ENCODE results near the gene TBX21. TPM values are rescaled to one million over a fixed set of nuclear protein-coding genes. Genes with fewer than 3 reads are reported as not detected.
"Not testable (repeated sequence)": the region's sequence is repeated elsewhere in the genome, so short reads cannot be mapped to it uniquely, and the experiment has no call there.

The TBX21 gene
- total RNA-seq, 1 experiment from 2014 or later, result not detected

- peaks cover 11% of the 10 kb centered on the region for H3K9me3 Mint-ChIP-seq (ENCODE audit: unreplicated experiment)
- no peak overlapping the region for H3K27ac Mint-ChIP-seq (ENCODE audit: low read depth, unreplicated experiment)
- H3K4me1 Mint-ChIP-seq (ENCODE audit: insufficient read depth, unreplicated experiment), result no peaks in the 10 kb centered on the region
- intact Hi-C loops (cut with micrococcal nuclease), result no loop called here
- no TSS peak for BruUV-seq (replicated peaks)
- TF ChIP-seq CTCF (IDR thresholded peaks at IDR 0.05; ENCODE audit: unreplicated experiment), result no peak
- ChIA-PET POLR2A (interaction anchor here (0.9 kb wide), 1 partner anchor 19 kb away, joined by 3 read pairs; no protein-coding TSS in a partner anchor), CTCF (no interaction called here)
- H3K4me3 Mint-ChIP-seq (ENCODE audit: unreplicated experiment), result no peak overlapping the region
- no peak for DNase-seq (ENCODE audit: unreplicated experiment)
- no peaks in the 10 kb centered on the region for H3K36me3 Mint-ChIP-seq (ENCODE audit: insufficient read depth, unreplicated experiment)
- H3K27me3 Mint-ChIP-seq (ENCODE audit: insufficient read depth, unreplicated experiment), result peaks cover 59% of the 10 kb centered on the region
Measured at GRCh38 chr17:47760409-47761140, 27.5 kb downstream of the TBX21 start.

DNA sequence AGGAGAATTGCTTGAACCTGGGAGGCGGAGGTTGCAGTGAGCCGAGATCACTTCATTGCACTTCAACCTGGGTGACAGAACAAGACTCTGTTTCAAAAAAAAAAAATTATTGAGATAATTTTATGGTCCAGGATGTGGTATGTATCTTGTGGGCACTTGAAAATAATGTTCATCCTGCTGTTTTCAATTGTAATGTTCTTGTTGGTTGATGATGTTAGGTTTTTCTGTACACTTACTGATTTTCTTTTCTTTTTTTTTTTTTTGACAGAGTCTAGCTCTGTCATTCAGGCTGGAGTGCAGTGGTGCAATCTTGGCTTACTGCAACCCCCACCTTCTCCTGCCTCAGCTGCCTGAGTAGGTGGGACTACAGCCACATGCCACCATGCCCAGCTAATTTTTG is 29.7 kb downstream of the TBX21 start:
- DNase-seq (ENCODE audit: unreplicated experiment), result no peak
- Mint-ChIP-seq H3K27me3 (ENCODE audit: insufficient read depth, unreplicated experiment) (peaks cover 60% of the 10 kb centered on the region), H3K9me3 (ENCODE audit: unreplicated experiment) (peaks cover 11% of the 10 kb centered on the region), H3K4me3 (ENCODE audit: unreplicated experiment) (no peak overlapping the region), H3K36me3 (ENCODE audit: insufficient read depth, unreplicated experiment) (no peaks in the 10 kb centered on the region), H3K4me1 (ENCODE audit: insufficient read depth, unreplicated experiment) (no peaks in the 10 kb centered on the region), H3K27ac (ENCODE audit: low read depth, unreplicated experiment) (no peak overlapping the region)
- POLR2A ChIA-PET, result no interaction called here
- no peak for TF ChIP-seq CTCF (IDR thresholded peaks at IDR 0.05; ENCODE audit: unreplicated experiment)
- intact Hi-C loops (cut with micrococcal nuclease), result no loop called here
- CTCF ChIA-PET, result no interaction called here
- no TSS peak for BruUV-seq (replicated peaks)

DNA sequence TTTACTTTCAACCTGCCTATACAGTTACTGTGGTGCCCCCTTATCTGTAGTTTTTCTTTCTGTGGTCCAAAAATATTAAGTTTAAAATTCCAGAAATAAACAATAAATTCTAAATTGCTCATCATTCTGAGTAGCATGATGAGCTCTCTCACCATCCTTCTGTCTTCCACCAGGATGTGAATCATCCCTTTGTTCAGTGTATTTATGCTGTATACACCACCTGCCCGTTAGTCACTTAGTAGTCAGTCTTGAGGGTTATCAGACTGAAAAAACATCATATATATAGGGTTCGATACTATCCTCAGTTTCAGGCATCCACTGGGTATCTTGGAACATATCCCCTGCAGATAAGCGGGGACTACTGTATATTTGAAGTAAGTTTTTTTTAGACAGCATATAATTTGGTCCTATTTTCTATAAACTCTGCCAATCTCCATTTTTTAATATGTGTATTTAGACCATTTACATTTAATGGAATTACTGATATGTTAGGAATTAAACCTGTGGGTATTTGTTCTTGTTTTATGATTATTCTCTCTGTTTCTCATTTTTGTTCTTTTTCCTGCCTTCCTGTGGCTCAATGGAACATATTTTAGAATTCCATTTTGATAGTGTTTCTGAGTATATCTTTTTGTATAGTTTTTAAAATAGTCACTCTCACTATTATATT is 31.0 kb downstream of the TBX21 start:
- no peak for DNase-seq (ENCODE audit: unreplicated experiment)
- CTCF ChIA-PET, result no interaction called here
- no peak for TF ChIP-seq CTCF (IDR thresholded peaks at IDR 0.05; ENCODE audit: unreplicated experiment)
- POLR2A ChIA-PET, result no interaction called here
- no peaks in the 10 kb centered on the region for H3K4me1 Mint-ChIP-seq (ENCODE audit: insufficient read depth, unreplicated experiment)
- no TSS peak for BruUV-seq (replicated peaks)
- no peaks in the 10 kb centered on the region for H3K36me3 Mint-ChIP-seq (ENCODE audit: insufficient read depth, unreplicated experiment)
- no peak overlapping the region for H3K4me3 Mint-ChIP-seq (ENCODE audit: unreplicated experiment)
- peaks cover 11% of the 10 kb centered on the region for H3K9me3 Mint-ChIP-seq (ENCODE audit: unreplicated experiment)
- intact Hi-C loops (cut with micrococcal nuclease), result no loop called here
- H3K27me3 Mint-ChIP-seq (ENCODE audit: insufficient read depth, unreplicated experiment), result peaks cover 47% of the 10 kb centered on the region
- H3K27ac Mint-ChIP-seq (ENCODE audit: low read depth, unreplicated experiment), result no peak overlapping the region

DNA sequence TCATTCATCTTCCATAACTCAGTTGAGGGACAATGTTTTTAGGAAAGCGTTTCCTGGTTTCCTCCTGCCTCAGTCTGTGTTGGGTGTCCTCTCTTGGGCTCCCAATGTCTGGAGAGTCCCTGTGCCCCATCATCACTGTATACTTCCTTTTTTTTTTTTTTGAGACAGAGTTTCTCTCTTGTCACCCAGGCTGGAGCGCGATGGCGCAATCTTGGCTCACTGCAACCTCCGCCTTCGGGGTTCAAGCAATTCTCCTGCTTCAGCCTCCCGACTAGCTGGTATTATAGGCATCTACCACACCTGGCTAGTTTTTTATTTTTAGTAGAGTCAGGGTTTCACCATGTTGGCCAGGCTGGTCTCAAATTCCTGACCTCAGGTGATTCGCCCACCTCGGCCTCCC is 40.6 kb downstream of the TBX21 start:
- H3K27ac Mint-ChIP-seq (ENCODE audit: low read depth, unreplicated experiment); BruUV-seq (replicated peaks); H3K4me1 Mint-ChIP-seq (ENCODE audit: insufficient read depth, unreplicated experiment); H3K36me3 Mint-ChIP-seq (ENCODE audit: insufficient read depth, unreplicated experiment); intact Hi-C loops (cut with micrococcal nuclease); DNase-seq (ENCODE audit: unreplicated experiment); H3K9me3 Mint-ChIP-seq (ENCODE audit: unreplicated experiment); H3K4me3 Mint-ChIP-seq (ENCODE audit: unreplicated experiment): not testable (repeated sequence)
- peaks cover 35% of the 10 kb centered on the region for H3K27me3 Mint-ChIP-seq (ENCODE audit: insufficient read depth, unreplicated experiment)
- ChIA-PET POLR2A (interaction anchor here (1.2 kb wide), 1 partner anchor 17 kb away, joined by 3 read pairs; no protein-coding TSS in a partner anchor), CTCF (interaction anchor here (0.6 to 1.4 kb wide), 3 partner anchors 18 to 245 kb away, joined by 3 read pairs; no protein-coding TSS in a partner anchor)
